Stimulated activated CD4-positive, alpha-beta T cell treated with anti-CD3 and anti-CD28 coated beads, Interleukin-12 subunit alpha, Interleukin-12 subunit beta, amount 100 ng/mL, for 48 hours (primary cell): Measurements from ENCODE around the gene RAD21L1.
A peak's percentile ranks its signal among the peaks of the same experiment; 100 is the strongest.
"Not testable (repeated sequence)": the region's sequence is repeated elsewhere in the genome, so short reads cannot be mapped to it uniquely, and the experiment has no call there.

ENCODE experiments used
- DNase-seq, 3 donors: peaks; one replicate each; pipeline ENCODE4 v3.0.0-alpha.2; 2020; ENCODE audit warnings: low read depth in 2 of 3, low spot score in 1 of 3

Gene RAD21L1

DNA sequence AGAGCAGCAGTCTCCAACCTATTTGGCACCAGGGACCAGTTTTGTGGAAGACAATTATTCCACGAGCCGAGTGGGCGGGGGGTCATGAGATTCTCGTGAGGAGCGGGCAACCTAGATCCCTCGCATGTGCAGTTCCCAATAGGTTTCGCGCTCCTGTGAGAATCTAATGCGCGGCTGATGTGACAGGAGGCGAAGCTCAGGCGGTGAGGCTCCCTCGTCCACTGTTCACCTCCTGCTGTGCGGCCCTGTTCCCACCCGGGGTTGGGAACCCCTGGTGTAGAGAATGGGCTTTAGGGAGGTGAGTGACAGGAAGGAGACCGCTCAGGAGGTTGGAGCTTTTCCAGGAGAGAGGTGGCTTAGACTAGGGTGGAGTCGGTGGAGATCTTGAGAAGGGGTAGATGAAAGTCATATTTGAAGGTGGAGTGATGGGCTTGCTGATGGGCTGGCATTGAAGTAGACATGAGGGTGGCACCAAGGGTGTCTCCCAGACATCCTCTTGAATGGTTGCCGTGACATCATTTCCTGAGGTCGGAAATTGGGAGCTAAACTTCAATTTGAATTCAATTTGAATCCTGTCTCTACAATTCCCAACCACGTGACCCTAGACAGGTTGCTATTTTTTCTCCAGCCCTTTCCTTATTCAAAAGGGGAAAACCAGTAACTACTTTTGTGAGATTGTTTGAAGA lies 1.5 kb upstream of the RAD21L1 start:
- DNase-seq, result no peak

- no peak for DNase-seq
Measured at GRCh38 chr20:1225263-1225782, 521 bp upstream of the RAD21L1 start.

- no peak for DNase-seq
Measured at GRCh38 chr20:1229541-1229940, 3.7 kb downstream of the RAD21L1 start.

- no peak for DNase-seq
Measured at GRCh38 chr20:1232286-1233111, 6.7 kb downstream of the RAD21L1 start.

- DNase-seq, result no peak
Measured at GRCh38 chr20:1240549-1240948, 14.7 kb downstream of the RAD21L1 start.

- DNase-seq, result no peak
Measured at GRCh38 chr20:1241456-1241855, 15.6 kb downstream of the RAD21L1 start.

DNA sequence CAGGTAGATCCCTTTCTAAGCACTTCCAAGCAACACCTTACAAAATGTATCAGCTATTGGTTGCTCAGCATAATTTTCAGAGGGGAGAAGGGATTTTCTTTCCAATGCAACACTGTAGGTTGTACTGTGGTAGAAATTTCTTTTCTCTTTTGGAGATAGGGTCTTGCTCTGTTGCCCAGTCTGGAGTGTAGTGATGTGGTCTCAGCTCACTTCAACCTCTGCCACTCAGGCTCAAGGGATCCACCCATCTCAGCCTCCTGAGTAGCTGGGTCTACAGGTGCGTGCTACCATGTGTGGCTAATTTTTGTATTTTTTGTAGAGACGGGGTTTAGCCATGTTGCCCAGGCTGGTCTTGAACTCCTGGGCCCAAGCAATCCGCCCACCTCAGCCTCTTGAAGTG lies 16.3 kb downstream of the RAD21L1 start:
- no peak for DNase-seq

DNA sequence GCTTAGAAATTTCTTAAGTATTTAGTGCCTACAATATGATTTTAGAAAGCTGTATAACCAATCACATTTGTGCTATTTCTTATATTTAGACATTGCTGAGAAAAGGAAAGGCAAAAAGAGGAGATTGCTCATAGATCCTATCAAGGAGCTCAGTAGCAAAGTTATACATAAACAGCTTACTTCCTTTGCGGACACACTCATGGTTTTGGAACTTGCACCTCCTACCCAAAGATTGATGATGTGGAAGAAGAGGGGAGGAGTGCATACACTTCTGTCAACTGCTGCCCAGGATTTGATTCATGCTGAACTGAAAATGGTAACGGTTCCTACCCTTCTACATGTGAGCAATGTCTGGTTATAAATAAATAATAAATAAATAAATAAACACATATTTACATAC lies 16.7 kb downstream of the RAD21L1 start:
- no peak for DNase-seq

DNA sequence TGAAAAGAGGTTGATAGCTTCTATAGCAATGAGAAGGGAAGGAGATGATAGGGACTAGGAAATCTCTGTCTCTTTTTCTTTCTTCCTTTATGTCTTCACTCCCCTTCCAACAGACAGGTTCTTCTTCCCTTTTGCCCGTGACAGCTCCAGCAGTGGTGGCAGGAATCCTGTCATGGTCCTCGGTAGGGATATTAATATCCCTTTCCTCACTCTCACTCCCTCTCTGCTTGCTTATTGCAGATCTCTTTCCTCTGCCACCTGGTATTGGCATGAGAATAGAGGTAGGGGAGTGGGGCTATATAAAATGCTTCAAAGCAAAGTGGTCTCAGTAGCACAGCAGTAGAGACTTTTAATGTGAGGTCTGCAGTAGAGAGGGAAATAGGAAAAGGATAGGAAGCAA lies 19.7 kb downstream of the RAD21L1 start:
- DNase-seq, result no peak

- DNase-seq, result no peak
Measured at GRCh38 chr20:1247689-1248088, 21.8 kb downstream of the RAD21L1 start.

DNA sequence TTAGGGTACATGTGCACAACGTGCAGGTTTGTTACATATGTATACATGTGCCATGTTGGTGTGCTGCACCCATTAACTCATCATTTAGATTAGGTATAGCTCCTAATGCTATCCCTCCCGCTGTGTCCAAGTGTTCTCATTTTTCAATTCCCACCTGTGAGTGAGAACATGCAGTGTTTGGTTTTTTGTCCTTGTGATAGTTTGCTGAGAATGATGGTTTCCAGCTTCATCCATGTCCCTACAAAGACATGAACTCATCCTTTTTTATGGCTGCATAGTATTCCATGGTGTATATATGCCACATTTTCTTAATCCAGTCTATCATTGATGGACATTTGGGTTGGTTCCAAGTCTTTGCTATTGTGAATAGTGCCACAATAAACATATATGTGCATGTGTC lies 24.4 kb downstream of the RAD21L1 start:
- DNase-seq, result not testable (repeated sequence)

DNA sequence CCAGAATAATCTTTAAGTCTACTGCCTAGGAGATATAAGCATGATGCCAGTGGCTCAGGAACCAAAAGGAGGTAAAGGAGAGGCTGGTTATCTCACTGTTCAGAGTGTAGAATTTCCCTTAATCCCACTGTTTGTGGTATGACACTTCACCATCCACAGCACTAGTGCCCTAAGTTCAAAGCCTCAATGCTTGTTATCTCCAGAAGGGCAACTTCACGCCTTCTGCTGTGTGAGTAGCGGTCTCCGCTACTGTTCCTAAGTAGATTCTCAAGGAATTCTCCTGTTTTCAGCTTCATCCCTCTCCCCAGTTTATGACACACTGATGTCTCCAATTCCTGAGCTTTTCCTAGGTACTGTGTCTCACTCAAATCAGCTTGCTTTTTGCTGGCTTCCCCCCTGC lies 26.6 kb downstream of the RAD21L1 start:
- DNase-seq, result no peak

- DNase-seq, result no peak
Measured at GRCh38 chr20:1254254-1254653, 28.4 kb downstream of the RAD21L1 start.

- no peak for DNase-seq
Measured at GRCh38 chr20:1255675-1256074, 29.8 kb downstream of the RAD21L1 start.

DNA sequence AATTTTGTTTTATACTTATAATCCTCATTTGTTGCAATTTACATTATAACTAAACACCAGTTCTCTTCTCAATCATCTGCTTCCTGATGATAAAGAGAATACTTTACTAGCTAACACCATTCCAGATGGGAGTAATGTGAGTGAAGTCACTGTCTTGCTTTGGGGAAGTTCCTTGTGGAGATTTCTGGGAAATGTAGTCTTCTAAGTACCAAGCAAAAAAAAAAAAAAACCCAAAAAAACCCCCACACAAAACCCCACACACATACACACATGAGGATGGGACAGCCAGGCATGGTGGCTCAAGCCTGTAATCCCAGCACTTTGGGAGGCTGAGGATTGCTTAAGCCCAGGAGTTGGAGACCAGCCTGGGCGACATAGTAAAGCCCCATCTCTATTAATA lies 38.0 kb downstream of the RAD21L1 start:
- DNase-seq, result no peak

GRCh38 chr20:1264727-1265126 lies 38.9 kb downstream of the RAD21L1 start:
- no peak for DNase-seq

DNA sequence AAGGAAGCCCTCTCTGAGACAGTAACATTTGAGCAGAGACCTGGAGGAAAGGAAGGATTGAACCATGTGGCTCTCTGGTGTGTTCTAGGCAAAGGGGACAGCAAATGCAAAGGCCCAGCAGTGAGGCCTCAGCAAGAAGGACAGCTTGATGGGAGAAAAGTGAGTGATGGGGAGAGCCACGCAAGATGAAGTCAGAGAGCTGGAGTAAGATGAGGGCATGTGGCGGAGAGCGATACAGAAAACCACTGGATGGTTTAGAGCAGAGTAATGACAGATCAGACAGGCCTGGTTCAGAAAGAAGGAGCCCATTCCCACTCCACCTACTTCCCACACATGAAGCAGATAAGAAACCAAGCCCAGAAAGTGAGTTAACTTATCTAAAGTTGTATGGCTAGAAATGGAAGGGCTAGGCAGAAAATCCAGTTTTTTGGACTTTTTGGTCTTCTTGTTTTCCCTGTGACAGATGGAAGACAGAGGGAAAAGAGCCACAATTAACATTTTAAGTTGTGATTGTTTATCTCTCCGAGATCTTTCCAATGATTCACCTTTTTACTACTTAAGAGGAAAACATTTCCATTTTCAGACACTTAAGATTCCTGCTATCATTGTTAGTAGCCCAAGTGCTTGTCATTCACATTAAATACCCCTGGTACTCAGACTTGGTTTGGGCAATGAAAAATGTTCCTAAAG lies 39.5 kb downstream of the RAD21L1 start:
- no peak for DNase-seq

DNA sequence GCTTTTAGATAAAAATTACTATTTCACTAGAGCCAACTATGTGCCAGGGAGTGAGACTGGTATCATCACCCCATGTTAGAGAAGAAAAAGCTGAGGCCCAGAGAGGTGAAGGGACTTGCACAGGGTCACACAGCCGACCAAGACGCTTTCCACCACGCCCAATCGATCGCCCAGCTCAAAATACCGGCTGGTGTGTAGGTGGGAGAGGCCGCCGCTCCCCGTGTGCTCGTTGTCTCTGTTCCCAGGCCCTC lies 40.0 kb downstream of the RAD21L1 start:
- no peak for DNase-seq

DNA sequence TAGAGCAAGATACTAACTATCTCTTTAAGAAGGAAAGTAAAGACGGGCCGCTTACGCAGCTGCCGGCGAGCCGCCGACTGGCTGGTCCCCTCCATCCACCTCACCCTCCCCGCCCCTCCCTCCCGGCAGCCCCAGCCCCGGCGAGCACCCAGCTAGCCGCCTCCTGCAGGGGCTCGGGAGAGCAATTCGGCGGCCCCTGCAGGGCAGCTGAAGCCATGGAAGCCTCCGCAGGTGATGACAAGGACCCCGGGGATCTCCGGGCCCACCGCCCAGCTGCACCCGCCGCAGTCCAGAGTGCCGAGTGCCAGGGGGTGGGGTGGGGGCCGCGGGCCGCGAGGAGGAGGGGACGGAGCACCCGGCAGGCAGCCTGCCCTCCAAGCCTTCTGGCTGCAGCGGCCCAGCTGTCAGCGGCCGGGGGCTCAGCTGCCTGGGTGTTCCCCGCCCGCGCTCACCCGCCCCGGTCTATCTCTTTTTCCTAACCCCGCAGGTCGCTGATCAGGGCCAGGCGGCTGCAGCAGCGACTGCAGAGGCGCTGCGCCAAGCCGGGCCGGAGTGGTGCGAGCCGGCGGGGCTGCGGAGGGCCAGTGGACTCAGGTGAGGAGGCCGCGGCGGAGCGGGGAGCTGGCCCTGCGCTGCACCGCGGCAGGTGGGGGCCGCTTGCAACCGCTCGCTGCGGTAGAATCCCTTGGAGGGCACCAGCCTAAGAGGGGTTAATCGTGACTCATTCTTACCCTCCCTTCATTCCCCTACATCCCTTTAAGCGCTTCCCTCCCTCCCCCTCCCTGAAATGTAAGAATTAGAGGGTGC lies 40.5 kb downstream of the RAD21L1 start, which contains the start of gene SNPH:
TSS of gene SNPH (plus strand) at position 128 of the 807 bp plus-strand sequence. CDS start 29,946 bp downstream, outside the sequence.
- DNase-seq, result peak; percentile 46 to 70 (median 54)

DNA sequence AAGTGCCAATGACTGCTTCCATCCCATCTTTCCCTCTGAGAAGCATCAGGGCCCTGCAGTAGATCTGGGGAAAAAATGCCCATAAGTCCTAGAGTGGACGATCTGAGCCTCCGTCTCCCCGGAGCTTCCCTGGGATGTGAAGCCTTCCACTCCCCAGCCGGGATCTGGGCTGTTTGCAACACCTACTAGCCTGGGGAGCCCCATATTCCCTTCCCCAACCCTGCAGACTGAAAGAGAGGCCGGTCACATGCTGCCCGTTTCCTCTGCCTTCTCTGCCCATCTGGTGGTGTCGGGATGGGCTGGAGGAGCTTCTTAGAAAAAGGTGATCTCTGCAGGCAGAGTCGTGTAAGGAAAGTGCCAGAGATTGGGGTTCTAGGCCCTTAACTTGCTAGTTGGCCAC lies 41.3 kb downstream of the RAD21L1 start:
- no peak for DNase-seq

- no peak for DNase-seq
Measured at GRCh38 chr20:1267809-1268374, 42.0 kb downstream of the RAD21L1 start.
